ENCODE results near the gene HOXA11.

HOXA11 gene

GRCh38 chr7:27144781-27145164 lies 40.3 kb downstream of the HOXA11 start:
- no peak for DNase-seq

GRCh38 chr7:27143950-27144780 lies 40.9 kb downstream of the HOXA11 start:
- DNase-seq = no peak

- no peak for DNase-seq
Measured at GRCh38 chr7:27143023-27143949, 41.7 kb downstream of the HOXA11 start, which contains the start of gene HOXA5. Gene HOXA5 (minus strand): TSS chr7:27143681. CDS start chr7:27143607, 74 bp downstream.

GRCh38 chr7:27142580-27143022 lies 42.4 kb downstream of the HOXA11 start:
- DNase-seq = no peak

GRCh38 chr7:27141923-27142579 lies 43.0 kb downstream of the HOXA11 start:
- DNase-seq = no peak

- DNase-seq = no peak
Measured at GRCh38 chr7:27141137-27141922, 43.7 kb downstream of the HOXA11 start.

- DNase-seq = no peak
Measured at GRCh38 chr7:27140126-27140857, 44.7 kb downstream of the HOXA11 start.

GRCh38 chr7:27139334-27140125 lies 45.5 kb downstream of the HOXA11 start:
- DNase-seq = no peak

GRCh38 chr7:27138985-27139333 lies 46.1 kb downstream of the HOXA11 start:
- no peak for DNase-seq

GRCh38 chr7:27138472-27138871 lies 46.6 kb downstream of the HOXA11 start:
- no peak for DNase-seq

- no peak for DNase-seq
Measured at GRCh38 chr7:27137640-27138315, 47.3 kb downstream of the HOXA11 start.

- DNase-seq = no peak
Measured at GRCh38 chr7:27134392-27134791, 50.6 kb downstream of the HOXA11 start.

GRCh38 chr7:27133409-27134231 lies 51.4 kb downstream of the HOXA11 start:
- no peak for DNase-seq

- no peak for DNase-seq
Measured at GRCh38 chr7:27132978-27133377, 52.1 kb downstream of the HOXA11 start.

- DNase-seq = no peak
Measured at GRCh38 chr7:27132214-27132613, 52.8 kb downstream of the HOXA11 start.

- no peak for DNase-seq
Measured at GRCh38 chr7:27131390-27131819, 53.6 kb downstream of the HOXA11 start.

Measured in stimulated activated naive CD4-positive, alpha-beta T cell treated with Interleukin-2 at 50 U/mL for 16 hours (primary cell).